Measurements from ENCODE around the gene DYNC1I1.

DYNC1I1 gene

GRCh38 chr7:95793658-95794057, 21.3 kb downstream of the DYNC1I1 start:
- no peak for DNase-seq (ENCODE audit: low read depth)

- peak; percentile 3 for DNase-seq (ENCODE audit: low read depth)
These were observed 22.7 kb downstream of the DYNC1I1 start for GRCh38 chr7:95794917-95795515.

DNA sequence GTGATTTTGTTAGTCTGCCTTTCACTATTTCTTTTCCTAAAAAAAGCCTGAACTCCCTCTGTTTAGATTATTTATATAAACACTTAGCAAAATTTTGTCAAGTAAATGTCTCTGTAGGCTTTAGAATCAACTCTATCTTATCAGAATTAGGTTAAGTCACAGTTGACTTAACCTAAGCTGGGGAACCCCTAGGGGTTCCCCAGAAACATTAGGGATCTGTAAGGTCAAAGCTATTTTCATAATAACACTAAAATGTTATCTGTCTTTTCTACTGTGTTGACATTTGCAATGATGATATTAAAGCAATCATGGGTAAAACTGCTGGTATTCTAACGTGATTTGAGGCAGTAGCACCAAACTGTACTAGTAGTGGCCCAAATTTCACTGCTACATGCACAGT, 24.3 kb downstream of the DYNC1I1 start:
- no peak for DNase-seq (ENCODE audit: low read depth)

GRCh38 chr7:95798401-95798930, 26.1 kb downstream of the DYNC1I1 start:
- peak; percentile 20 for DNase-seq (ENCODE audit: low read depth)

GRCh38 chr7:95800787-95801186, 28.4 kb downstream of the DYNC1I1 start:
- no peak for DNase-seq (ENCODE audit: low read depth)

DNA sequence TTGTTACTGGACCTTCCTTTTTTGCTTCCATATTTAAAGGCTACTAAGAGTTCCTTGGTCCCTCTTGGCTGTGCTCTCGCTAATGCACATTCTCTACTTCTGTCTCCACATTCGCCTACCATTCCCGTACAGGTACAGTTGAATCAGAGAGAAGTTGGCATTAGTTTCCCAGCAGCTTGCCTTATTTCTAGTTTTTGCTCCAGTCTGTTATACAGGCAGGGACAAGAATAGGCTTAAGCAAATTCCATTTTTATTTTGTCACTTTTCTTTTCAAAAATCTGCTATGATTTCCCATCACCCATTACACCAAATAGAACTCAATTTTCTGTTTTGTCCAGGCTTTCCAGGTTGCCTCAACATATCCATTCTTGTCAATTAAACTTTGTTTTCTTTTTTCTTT, 29.9 kb downstream of the DYNC1I1 start:
- no peak for DNase-seq (ENCODE audit: low read depth)

DNA sequence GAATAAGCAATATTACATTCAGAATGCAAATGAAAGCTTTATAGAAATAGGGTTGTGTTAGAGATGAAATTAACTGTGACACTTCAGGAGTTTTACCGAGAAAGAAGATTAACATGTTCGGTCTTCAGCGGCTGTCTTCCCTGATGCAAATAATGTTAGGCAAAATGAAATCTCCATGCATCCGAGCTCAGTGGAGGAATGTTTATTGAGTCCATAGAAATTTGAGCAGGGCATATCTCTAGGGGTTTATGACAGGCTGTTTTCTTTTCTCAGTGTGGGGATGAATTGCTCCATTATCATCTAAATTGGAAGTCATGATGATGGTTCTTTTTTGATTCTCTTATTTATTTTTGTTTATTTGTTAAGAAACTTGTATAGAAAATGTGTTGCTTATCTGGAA, 31.7 kb downstream of the DYNC1I1 start:
- no peak for DNase-seq (ENCODE audit: low read depth)

DNA sequence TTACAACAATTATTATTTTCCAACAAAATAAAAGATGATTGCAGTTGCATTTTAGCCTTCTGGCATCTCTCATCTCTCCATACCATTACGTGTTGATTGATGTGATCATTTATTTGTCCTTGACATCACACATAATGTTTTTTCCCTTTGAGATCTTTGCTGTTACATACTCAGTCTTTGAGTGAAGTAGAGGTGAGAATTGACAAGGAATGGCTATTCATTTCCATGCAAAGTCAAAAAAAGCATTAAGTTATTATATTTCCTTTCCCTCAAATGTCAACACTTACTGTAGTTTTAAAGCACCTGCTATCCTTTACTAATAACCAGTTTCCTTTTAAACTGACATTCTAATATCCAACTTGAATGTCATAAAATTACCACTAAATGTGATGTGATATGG, 33.6 kb downstream of the DYNC1I1 start:
- DNase-seq (ENCODE audit: low read depth): no peak

- no peak for DNase-seq (ENCODE audit: low read depth)
These were observed 36.0 kb downstream of the DYNC1I1 start for GRCh38 chr7:95808396-95808795.

DNA sequence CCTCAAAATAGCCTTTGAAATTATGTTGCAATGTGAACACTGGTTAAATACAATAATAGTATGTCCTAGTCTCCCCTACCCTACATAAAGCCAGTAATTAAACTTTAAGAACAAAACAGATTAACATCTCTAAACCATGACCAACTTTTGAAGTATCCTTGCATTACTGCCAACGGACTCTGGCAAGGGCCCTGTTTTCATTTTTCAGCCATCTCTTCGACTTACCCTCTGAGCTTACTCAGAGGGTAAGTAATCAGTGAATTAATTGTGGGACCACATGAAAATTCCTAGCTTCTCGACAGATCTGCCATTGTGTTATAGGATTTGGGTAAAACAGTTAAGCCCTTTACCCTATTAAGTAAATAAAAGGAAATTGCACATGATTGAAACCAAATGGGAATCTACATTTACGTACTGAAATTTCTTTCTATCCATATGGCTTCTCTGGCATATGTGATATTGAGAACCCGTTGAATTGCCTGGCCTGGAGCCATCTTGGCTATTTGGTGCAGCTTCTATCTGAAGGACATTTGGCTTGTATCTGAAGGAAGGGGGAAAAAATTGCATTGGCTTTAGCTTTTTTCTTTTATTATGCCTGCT, 39.6 kb downstream of the DYNC1I1 start:
- peak; percentile 64 for DNase-seq (ENCODE audit: low read depth)

GRCh38 chr7:95814721-95815120, 42.4 kb downstream of the DYNC1I1 start:
- DNase-seq (ENCODE audit: low read depth): no peak

DNA sequence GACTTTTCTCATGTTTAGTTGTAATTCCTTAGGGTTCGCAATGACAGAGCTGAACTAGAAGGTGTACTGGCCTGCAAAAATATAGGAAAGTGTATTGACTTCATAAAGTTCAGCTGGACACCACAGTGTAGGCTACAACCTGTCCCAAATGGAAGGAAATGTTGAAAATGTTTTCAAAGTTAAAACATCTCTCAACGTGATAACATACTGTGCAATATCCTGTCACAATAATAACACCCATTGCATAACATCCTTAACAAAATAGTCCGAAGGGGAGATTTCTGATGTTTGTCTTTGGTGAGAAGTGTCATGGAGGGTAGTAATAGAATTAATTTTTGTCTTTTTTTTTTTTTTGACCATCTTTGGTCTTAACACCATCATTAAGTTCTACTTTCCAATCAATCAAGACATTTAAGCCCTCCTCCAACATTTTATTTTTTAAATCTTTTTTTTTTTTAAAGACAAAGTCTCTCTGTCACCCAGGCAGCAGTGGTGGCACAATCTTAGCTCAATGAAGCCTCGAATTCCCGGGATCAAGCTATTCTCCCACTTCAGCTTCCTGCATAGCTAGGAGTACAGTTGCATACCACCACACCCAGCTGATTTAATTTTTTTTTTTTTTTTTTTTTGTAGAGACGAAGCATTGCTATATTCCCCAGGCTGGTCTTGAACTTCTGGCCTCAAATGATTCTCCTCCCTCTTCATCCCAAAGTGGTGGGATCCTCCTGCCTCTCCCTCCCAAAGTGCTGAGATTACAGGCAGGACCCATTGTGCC, 45.7 kb downstream of the DYNC1I1 start:
- DNase-seq (ENCODE audit: low read depth): no peak

GRCh38 chr7:95820778-95821177, 48.4 kb downstream of the DYNC1I1 start:
- no peak for DNase-seq (ENCODE audit: low read depth)

DNA sequence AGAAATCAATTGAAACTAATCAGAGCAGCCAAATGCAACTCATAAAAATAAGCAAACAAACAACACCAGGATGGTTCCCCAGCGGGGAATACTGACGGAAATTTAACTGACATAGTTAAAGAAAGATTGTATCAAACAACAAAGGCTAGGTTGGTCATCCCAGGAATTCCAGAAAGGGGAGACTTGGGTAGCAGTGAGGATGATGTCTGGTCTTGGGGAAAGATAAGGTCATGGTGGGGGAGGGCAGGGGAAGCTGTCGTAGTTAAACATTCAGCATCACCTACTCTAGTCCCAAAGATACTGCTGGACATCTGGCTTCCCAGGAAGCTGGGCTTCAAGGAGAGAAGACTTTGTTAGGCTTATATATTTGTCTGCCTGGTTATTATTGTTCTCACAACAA, 50.4 kb downstream of the DYNC1I1 start:
- DNase-seq (ENCODE audit: low read depth): no peak

GRCh38 chr7:95824616-95825015, 52.3 kb downstream of the DYNC1I1 start:
- no peak for DNase-seq (ENCODE audit: low read depth)

- no peak for DNase-seq (ENCODE audit: low read depth)
These were observed 56.8 kb downstream of the DYNC1I1 start for GRCh38 chr7:95828824-95829790.

- no peak for DNase-seq (ENCODE audit: low read depth)
These were observed 68.9 kb downstream of the DYNC1I1 start for GRCh38 chr7:95840953-95841950.

GRCh38 chr7:95843286-95843685, 70.9 kb downstream of the DYNC1I1 start:
- peak; percentile 7 for DNase-seq (ENCODE audit: low read depth)

DNA sequence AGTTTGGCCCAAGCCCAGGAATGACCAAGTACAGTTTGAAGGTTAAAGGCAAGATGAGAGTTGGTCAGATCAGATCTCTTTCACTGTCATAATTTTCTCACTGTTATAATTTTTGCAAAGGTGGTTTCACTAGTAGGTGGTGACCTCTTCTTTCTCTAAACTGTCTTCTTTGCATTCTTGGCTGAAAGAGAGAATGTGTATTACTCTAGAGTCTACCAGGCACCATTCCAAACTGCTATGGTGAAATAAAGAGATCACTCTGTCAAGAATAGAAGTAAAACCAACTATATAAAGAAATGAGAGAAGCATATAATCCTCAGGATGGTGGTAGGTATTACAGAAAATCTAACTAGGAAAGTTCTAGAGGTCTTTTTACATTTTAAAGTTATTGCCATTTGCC, 72.7 kb downstream of the DYNC1I1 start:
- peak; percentile 17 for DNase-seq (ENCODE audit: low read depth)

GRCh38 chr7:95847061-95847460, 74.7 kb downstream of the DYNC1I1 start:
- no peak for DNase-seq (ENCODE audit: low read depth)

DNA sequence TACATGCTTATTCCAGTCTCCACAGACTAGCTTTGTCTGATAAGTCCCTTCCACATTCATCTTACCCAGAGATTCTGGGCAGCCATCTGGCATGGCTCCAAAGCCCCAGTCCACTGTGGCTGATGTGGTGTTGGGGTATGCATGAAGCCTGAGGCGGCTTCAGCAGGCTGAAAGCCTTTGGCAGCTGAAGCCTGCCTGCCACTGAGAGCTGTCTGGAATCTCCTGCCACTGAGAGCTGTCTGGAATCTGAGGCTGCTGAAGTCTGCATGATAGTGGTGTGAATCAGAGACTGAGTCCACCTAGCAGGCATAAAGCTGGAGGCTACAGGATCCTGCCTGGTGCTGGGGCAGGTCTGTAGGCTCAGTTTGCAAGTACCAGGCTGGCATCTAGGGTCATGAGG, 87.1 kb downstream of the DYNC1I1 start:
- no peak for DNase-seq (ENCODE audit: low read depth)

Measured in fibroblast of gingiva (primary cell).